SK-N-SH (cell line): ENCODE results near the gene MLLT6. TPM values are rescaled to one million over a fixed set of nuclear protein-coding genes. Genes with fewer than 3 reads are reported as not detected.

ENCODE experiments used
- CTCF ChIA-PET: fragments of 300-600, 350-600 bp; formaldehyde crosslinking; extraction: SDS; loops from one replicate; lab custom pipeline; 2021; lab: Yijun Ruan, JAX
- POLR2A ChIA-PET: fragments of 350-600 bp; sonication (Branson Sonifier 250); formaldehyde crosslinking; extraction: SDS; loops from one replicate; lab custom pipeline; 2020; ENCODE audit warnings: antibody characterized with exemption, inconsistent platforms; lab: Yijun Ruan, JAX
- DNase-seq: peaks from one replicate; pipeline ENCODE4 v3.0.0; 2012
- H2AFZ ChIP-seq: fragments of 200-600 bp; sonication (generic); 2 replicates; pipeline ENCODE4 v1.8.1; 2016; ENCODE audit warnings: antibody characterized with exemption, mild to moderate bottlenecking, low read depth
- H3F3A ChIP-seq: fragments of 200-600 bp; sonication (generic); replicated peaks from 2 replicates; pipeline ENCODE3; 2016; ENCODE audit warnings: antibody characterized with exemption, mild to moderate bottlenecking; ENCODE audit not compliant: insufficient read depth
- H3K27ac ChIP-seq, 2 experiments: fragments of 200-500 bp in 1 of 2; fragments of 200-600 bp in 1 of 2; sonication (Bioruptor generic) in 1 of 2; sonication (generic), shearing (Covaris generic) in 1 of 2; 2 replicates each; pipeline versions ENCODE4 v1.5.1 to v1.6.1; 2014 to 2016; ENCODE audit warnings: low read depth in 2 of 2, inconsistent platforms in 1 of 2, low read length in 1 of 2, mild to moderate bottlenecking in 1 of 2, mixed read lengths in 1 of 2
- H3K27me3 ChIP-seq: fragments of 200-600 bp; sonication (generic), shearing (Covaris generic); 2 replicates; pipeline ENCODE4 v1.6.1; 2016; ENCODE audit warnings: mixed run types; ENCODE audit not compliant: insufficient read depth
- H3K36me3 ChIP-seq, 2 experiments: fragments of 200-500 bp in 1 of 2; fragments of 200-600 bp in 1 of 2; sonication (Bioruptor generic) in 1 of 2; sonication (generic) in 1 of 2; replicated peaks in 1 of 2; 2 replicates each; pipeline versions ENCODE3 to v1.5.1; 2014 to 2016; ENCODE audit warnings: low read length in 1 of 2, mild to moderate bottlenecking in 1 of 2; ENCODE audit not compliant: insufficient read depth in 2 of 2, control insufficient read depth in 1 of 2
- H3K4me1 ChIP-seq, 2 experiments: fragments of 200-500 bp in 1 of 2; fragments of 200-600 bp in 1 of 2; sonication (Bioruptor generic) in 1 of 2; sonication (generic), shearing (Covaris generic) in 1 of 2; 2 replicates each; pipeline versions ENCODE4 v1.5.1 to v1.6.1; 2014 to 2016; ENCODE audit warnings: low read depth in 1 of 2, low read length in 1 of 2, mixed run types in 1 of 2; ENCODE audit not compliant: insufficient read depth in 2 of 2, control insufficient read depth in 1 of 2
- H3K4me2 ChIP-seq: fragments of 200-600 bp; sonication (generic), shearing (Covaris generic); 2 replicates; pipeline ENCODE4 v1.6.1; 2017; ENCODE audit warnings: mixed run types
- H3K4me3 ChIP-seq, 2 experiments: fragments of 200-500 bp in 1 of 2; fragments of 200-600 bp in 1 of 2; sonication (Bioruptor generic) in 1 of 2; sonication (generic), shearing (Covaris generic) in 1 of 2; 2 replicates each; pipeline versions ENCODE4 v1.5.1 to v1.8.1; 2014 to 2016; ENCODE audit warnings: low read depth in 2 of 2, inconsistent platforms in 1 of 2, low read length in 1 of 2, mild to moderate bottlenecking in 1 of 2, mixed read lengths in 1 of 2, moderate library complexity in 1 of 2
- H3K79me2 ChIP-seq: fragments of 200-600 bp; sonication (generic); 2 replicates; pipeline ENCODE4 v1.8.1; 2017; ENCODE audit warnings: mild to moderate bottlenecking; ENCODE audit not compliant: insufficient read depth
- H3K9ac ChIP-seq: fragments of 200-600 bp; sonication (generic); 2 replicates; pipeline ENCODE4 v1.6.1; 2017; ENCODE audit warnings: mixed run types
- H3K9me2 ChIP-seq: fragments of 200-600 bp; sonication (generic); 2 replicates; pipeline ENCODE4 v1.6.1; 2017; ENCODE audit warnings: mixed run types
- H3K9me3 ChIP-seq: fragments of 200-600 bp; sonication (generic); 2 replicates; pipeline ENCODE4 v1.6.1; 2017; ENCODE audit warnings: mixed run types, mild to moderate bottlenecking, moderate library complexity
- H4K20me1 ChIP-seq: fragments of 200-600 bp; sonication (generic); 2 replicates; pipeline ENCODE4 v1.6.1; 2017; ENCODE audit warnings: mild to moderate bottlenecking, mixed run types; ENCODE audit not compliant: insufficient read depth
- CHD2 ChIP-seq: fragments of 150-350 bp; IDR thresholded peaks from 2 replicates; pipeline ENCODE4 v1.6.1; 2018; ENCODE audit warnings: low read length; ENCODE audit not compliant: partially characterized antibody
- ELF1 ChIP-seq: IDR thresholded peaks from 2 replicates; pipeline ENCODE4 v1.4.0; 2012
- EP300 ChIP-seq, 2 experiments: IDR thresholded peaks; 2 replicates each; pipeline versions ENCODE4 v1.4.0 to v1.6.1; 2012; ENCODE audit warnings: borderline replicate concordance in 1 of 2, low read depth in 1 of 2, low read length in 1 of 2
- GABPA ChIP-seq: IDR thresholded peaks from 2 replicates; pipeline ENCODE4 v1.4.0; 2012; ENCODE audit warnings: low read depth, mild to moderate bottlenecking
- IRF3 ChIP-seq: fragments of 150-350 bp; IDR thresholded peaks from 2 replicates; pipeline ENCODE4 v1.6.1; 2016; ENCODE audit warnings: mild to moderate bottlenecking, low read depth, low read length
- MXI1 ChIP-seq: IDR thresholded peaks from 2 replicates; pipeline ENCODE4 v1.6.1; 2012; ENCODE audit warnings: mild to moderate bottlenecking, low read depth, low read length, improper control_type of control experiment
- NFIC ChIP-seq: IDR thresholded peaks from 2 replicates; pipeline ENCODE4 v1.4.0; 2012; ENCODE audit warnings: borderline replicate concordance
- POLR2AphosphoS5 ChIP-seq: IDR thresholded peaks from 2 replicates; pipeline ENCODE4 v1.6.1; 2012; ENCODE audit warnings: low read depth, low read length
- TAF1 ChIP-seq: IDR thresholded peaks from 2 replicates; pipeline ENCODE4 v1.6.1; 2012; ENCODE audit warnings: low read depth, mild to moderate bottlenecking, low read length, moderate library complexity, borderline replicate concordance
- TEAD4 ChIP-seq: IDR thresholded peaks from 2 replicates; pipeline ENCODE4 v1.4.0; 2012; ENCODE audit warnings: mild to moderate bottlenecking, borderline replicate concordance; ENCODE audit not compliant: insufficient read depth
- USF2 ChIP-seq: fragments of 150-350 bp; IDR thresholded peaks from 2 replicates; pipeline ENCODE4 v1.6.1; 2017; ENCODE audit warnings: antibody characterized with exemption, low read length, low read depth, borderline replicate concordance
- ZBTB33 ChIP-seq: IDR thresholded peaks from 2 replicates; pipeline ENCODE4 v1.4.0; 2012; ENCODE audit warnings: low read depth, borderline replicate concordance
- WGBS: methylation state at CpG from one replicate; pipeline ENCODE4 v1.1.6; 2017; ENCODE audit warnings: low lambda C conversion rate; 5-methylcytosine and 5-hydroxymethylcytosine counted together
- polyA plus RNA-seq, 3 experiments: library from polyadenylated mRNA; depleted of rRNA; stranded (reverse); fragments of >200 nt; gene quantifications; 2 replicates each; pipeline ENCODE4 v1.2.3, GENCODE V29; 2012

MLLT6 gene
- polyA plus RNA-seq, 1 of the 3 experiments (the other 2 are of a cell fraction), result 41.5 TPM

- Histone ChIP-seq H3K9ac (peak overlapping the region; percentile 75), H3K4me2 (peak overlapping the region; percentile 81), H3K79me2 (peaks cover 30% of the 10 kb centered on the region; the same call in 1 of the 2 replicates), H3K9me3 (no peaks in the 10 kb centered on the region), H3K27ac (peak overlapping the region; percentile 71 to 86), H3K4me1 (peaks cover 10 to 36% of the 10 kb centered on the region in 2 experiments; a peak in 2 of 4 replicates), H3K9me2 (no peaks in the 10 kb centered on the region), H2AFZ (peak overlapping the region; percentile 94), H3K36me3 (peaks cover 0 to under 1% of the 10 kb centered on the region in 2 experiments), H3K27me3 (no peaks in the 10 kb centered on the region), H3F3A (peaks cover 30% of the 10 kb centered on the region), H4K20me1 (peaks cover 8% of the 10 kb centered on the region; the same call in 1 of the 2 replicates), H3K4me3 (peak overlapping the region; percentile 71 to 81)
- peak; percentile 97 for TF ChIP-seq CHD2
- TF ChIP-seq USF2, result no peak
- TF ChIP-seq EP300 (IDR thresholded peaks at IDR 0.05; ENCODE audit: borderline replicate concordance in 1 of 2, low read depth in 1 of 2, low read length in 1 of 2), result peak in 1 of 2 experiments; percentile 26; a peak in 1 of 4 replicates
- no peak for TF ChIP-seq TEAD4
- peak; percentile 73 for TF ChIP-seq POLR2AphosphoS5
- TF ChIP-seq IRF3, result no peak
- 0 out of 2 replicates have a peak, but pooled peaks have one; percentile 4 for TF ChIP-seq NFIC
- TF ChIP-seq MXI1, result no peak
- peak; percentile 71 for TF ChIP-seq ELF1
- peak; percentile 93 for TF ChIP-seq ZBTB33
- peak; percentile 72 for TF ChIP-seq GABPA
- 0 out of 2 replicates have a peak, but pooled peaks have one; percentile 35 for TF ChIP-seq TAF1
- WGBS, result 49% methylated on average over 17 of the region's 81 CpGs
- peak; percentile 94 for DNase-seq
- CTCF ChIA-PET, result interaction anchor here (0.6 to 1.7 kb wide), 5 partner anchors 9 to 174 kb away, joined by 3 to 10 read pairs (median 4); no protein-coding TSS in a partner anchor
- POLR2A ChIA-PET, result interaction anchor here (0.6 to 1.5 kb wide), 2 partner anchors 29 to 223 kb away, joined by 3 to 5 read pairs; partner anchors contain the start of genes CISD3 and LASP1NB
Measured at GRCh38 chr17:38702166-38702915, 2.7 kb upstream of the MLLT6 start.
